GM10266 (cell line): ENCODE results near the gene KCNAB1.

Source experiments
- DNase-seq: peaks from one replicate; pipeline ENCODE4 v3.0.0; 2012; ENCODE audit errors: extremely low spot score
- CTCF ChIP-seq: IDR thresholded peaks from 2 replicates; pipeline ENCODE4 v1.5.1; 2012; ENCODE audit warnings: mild to moderate bottlenecking, low read depth; ENCODE audit not compliant: control insufficient read depth, insufficient read depth; ENCODE audit errors: missing control alignments

The KCNAB1 gene

GRCh38 chr3:156171281-156172267 is 51.2 kb downstream of the KCNAB1 start:
- no peak for TF ChIP-seq CTCF
- DNase-seq = no peak

GRCh38 chr3:156172536-156172935 is 52.2 kb downstream of the KCNAB1 start:
- DNase-seq = no peak
- TF ChIP-seq CTCF = no peak

GRCh38 chr3:156174229-156174847 is 54.0 kb downstream of the KCNAB1 start:
- no peak for DNase-seq
- no peak for TF ChIP-seq CTCF

- TF ChIP-seq CTCF = no peak
- no peak for DNase-seq
These were observed 55.2 kb downstream of the KCNAB1 start for GRCh38 chr3:156175570-156175969.

GRCh38 chr3:156176048-156176447 is 55.7 kb downstream of the KCNAB1 start:
- no peak for DNase-seq
- TF ChIP-seq CTCF = no peak

GRCh38 chr3:156176629-156177210 is 56.3 kb downstream of the KCNAB1 start:
- DNase-seq = no peak
- no peak for TF ChIP-seq CTCF

GRCh38 chr3:156180077-156180476 is 59.7 kb downstream of the KCNAB1 start:
- no peak for TF ChIP-seq CTCF
- DNase-seq = no peak
